GM23248 (cell line): Measurements from ENCODE around the gene MYO18B. TPM values are rescaled to one million over a fixed set of nuclear protein-coding genes. Genes with fewer than 3 reads are reported as not detected.

ENCODE experiments used
- DNase-seq: peaks from one replicate; pipeline ENCODE4 v3.0.0-alpha.2; 2015
- H2AFZ ChIP-seq: fragments of 200-600 bp; sonication (generic); 2 replicates; pipeline ENCODE4 v1.6.1; 2016; ENCODE audit warnings: antibody characterized with exemption
- H3F3A ChIP-seq: fragments of 200-600 bp; sonication (generic); 2 replicates; pipeline ENCODE4 v1.6.1; 2016; ENCODE audit warnings: mild to moderate bottlenecking, antibody characterized with exemption, mixed run types; ENCODE audit not compliant: insufficient read depth
- H3K27ac ChIP-seq: fragments of 200-600 bp; sonication (generic); 2 replicates; pipeline ENCODE4 v1.5.1; 2016; ENCODE audit warnings: mild to moderate bottlenecking
- H3K27me3 ChIP-seq: fragments of 200-600 bp; sonication (generic); replicated peaks from 2 replicates; pipeline ENCODE4 v1.6.1; 2016; ENCODE audit warnings: mild to moderate bottlenecking; ENCODE audit not compliant: insufficient read depth
- H3K36me3 ChIP-seq: fragments of 200-600 bp; sonication (generic); 2 replicates; pipeline ENCODE4 v1.6.1; 2016; ENCODE audit warnings: low read depth, mild to moderate bottlenecking
- H3K4me1 ChIP-seq: fragments of 200-600 bp; sonication (generic); 2 replicates; pipeline ENCODE4 v1.6.1; 2016; ENCODE audit warnings: mild to moderate bottlenecking; ENCODE audit not compliant: insufficient read depth
- H3K4me2 ChIP-seq: fragments of 200-600 bp; sonication (generic); one replicate; pipeline ENCODE4 v1.6.1; 2016; ENCODE audit warnings: mild to moderate bottlenecking; ENCODE audit not compliant: unreplicated experiment
- H3K4me3 ChIP-seq: fragments of 200-600 bp; sonication (generic); 2 replicates; pipeline ENCODE4 v1.5.1; 2016; ENCODE audit warnings: mild to moderate bottlenecking
- H3K79me2 ChIP-seq: fragments of 200-600 bp; sonication (generic); 2 replicates; pipeline ENCODE4 v1.6.1; 2016; ENCODE audit warnings: mild to moderate bottlenecking; ENCODE audit not compliant: insufficient read depth
- H3K9ac ChIP-seq: fragments of 200-600 bp; sonication (generic); 2 replicates; pipeline ENCODE4 v1.6.1; 2016; ENCODE audit warnings: mild to moderate bottlenecking
- H3K9me2 ChIP-seq: fragments of 200-600 bp; sonication (generic); 2 replicates; pipeline ENCODE4 v1.6.1; 2016; ENCODE audit warnings: mixed run types, mild to moderate bottlenecking, moderate library complexity; ENCODE audit not compliant: insufficient read depth
- H3K9me3 ChIP-seq: fragments of 200-600 bp; sonication (generic); one replicate; pipeline ENCODE4 v1.6.1; 2017; ENCODE audit warnings: low read depth
- H4K20me1 ChIP-seq: fragments of 200-600 bp; sonication (generic); 2 replicates; pipeline ENCODE4 v1.6.0; 2016; ENCODE audit not compliant: insufficient read depth
- EZH2 ChIP-seq: fragments of 200-600 bp; sonication (generic); IDR thresholded peaks from 2 replicates; pipeline ENCODE4 v1.6.1; 2018; ENCODE audit warnings: antibody characterized with exemption, mild to moderate bottlenecking; ENCODE audit not compliant: insufficient read depth, poor library complexity, severe bottlenecking
- EZH2phosphoT487 ChIP-seq: fragments of 200-600 bp; sonication (generic); IDR thresholded peaks from 2 replicates; pipeline ENCODE4 v1.6.1; 2018; ENCODE audit warnings: antibody characterized with exemption, moderate library complexity, mild to moderate bottlenecking, low read depth; ENCODE audit not compliant: insufficient read depth
- WGBS, 2 experiments: methylation state at CpG; one replicate each; pipeline ENCODE4 v1.1.6; 2015 to 2017; ENCODE audit warnings: low lambda C conversion rate in 2 of 2, low coverage in 1 of 2; ENCODE audit errors: missing lambda C conversion rate in 2 of 2; 5-methylcytosine and 5-hydroxymethylcytosine counted together
- in situ Hi-C: fragments of 300-500 bp; cut with MboI; formaldehyde crosslinking; loops from 2 replicates; pipeline ENCODE4 v1.15.0; 2020
- polyA plus RNA-seq: library from polyadenylated mRNA; unstranded; fragments of >200 nt; fragmentation: Nextera tagmentation; extraction: Ambion mirVana; gene quantifications from 2 replicates; pipeline ENCODE4 v1.2.1, GENCODE V29; 2016
- total RNA-seq: library from RNA; depleted of rRNA; stranded (reverse); fragments of >200 nt; shearing (Covaris generic); gene quantifications from 2 replicates; pipeline ENCODE4 v1.2.3, GENCODE V29; 2014

The MYO18B gene
- total and polyA plus RNA-seq, 2 experiments from 2014 or later, result not detected

- no peaks in the 10 kb centered on the region for H3K4me1 ChIP-seq
- H3K27me3 ChIP-seq, result no peaks in the 10 kb centered on the region
- no peak overlapping the region for H2AFZ ChIP-seq
- H3K4me3 ChIP-seq, result no peak overlapping the region
- H3K4me2 ChIP-seq, result no peak overlapping the region
- no peaks in the 10 kb centered on the region for H3K79me2 ChIP-seq
- no peak for DNase-seq
- no peaks in the 10 kb centered on the region for H3K9me3 ChIP-seq
- no peak for TF ChIP-seq EZH2phosphoT487
- no peak for TF ChIP-seq EZH2
- H3K9ac ChIP-seq, result no peak overlapping the region
- no peaks in the 10 kb centered on the region for H4K20me1 ChIP-seq
- no peaks in the 10 kb centered on the region for H3K36me3 ChIP-seq
- no peaks in the 10 kb centered on the region for H3K9me2 ChIP-seq
- H3K27ac ChIP-seq, result no peak overlapping the region
- no peaks in the 10 kb centered on the region for H3F3A ChIP-seq
- WGBS, 2 experiments, result 13 to 21% methylated on average over 4 to 5 of the region's 5 CpGs
- in situ Hi-C loops, result no loop called here
Measured at GRCh38 chr22:26017932-26018331, 275.9 kb downstream of the MYO18B start.

GRCh38 chr22:26019596-26019995 lies 277.6 kb downstream of the MYO18B start:
- H3K79me2 ChIP-seq, result no peaks in the 10 kb centered on the region
- H3K9ac ChIP-seq, result no peak overlapping the region
- H3K27ac ChIP-seq, result no peak overlapping the region
- no peaks in the 10 kb centered on the region for H4K20me1 ChIP-seq
- TF ChIP-seq EZH2, result no peak
- no peak for TF ChIP-seq EZH2phosphoT487
- H3F3A ChIP-seq, result no peaks in the 10 kb centered on the region
- no peak for DNase-seq
- in situ Hi-C loops, result no loop called here
- no peaks in the 10 kb centered on the region for H3K9me2 ChIP-seq
- no peaks in the 10 kb centered on the region for H3K36me3 ChIP-seq
- H3K4me1 ChIP-seq, result no peaks in the 10 kb centered on the region
- no peak overlapping the region for H3K4me3 ChIP-seq
- no peak overlapping the region for H3K4me2 ChIP-seq
- WGBS, 2 experiments, result 3 to 4% methylated on average over 5 of the region's 5 CpGs
- H2AFZ ChIP-seq, result no peak overlapping the region
- no peaks in the 10 kb centered on the region for H3K9me3 ChIP-seq
- H3K27me3 ChIP-seq, result no peaks in the 10 kb centered on the region

GRCh38 chr22:26021516-26021915 lies 279.5 kb downstream of the MYO18B start:
- H3K4me1 ChIP-seq, result no peaks in the 10 kb centered on the region
- H3K4me2 ChIP-seq, result no peak overlapping the region
- WGBS, 2 experiments, result 43 to 44% methylated on average over 2 of the region's 2 CpGs
- H3K9me2 ChIP-seq, result no peaks in the 10 kb centered on the region
- no peaks in the 10 kb centered on the region for H3K79me2 ChIP-seq
- H4K20me1 ChIP-seq, result no peaks in the 10 kb centered on the region
- no peaks in the 10 kb centered on the region for H3K9me3 ChIP-seq
- in situ Hi-C loops, result no loop called here
- H3K27ac ChIP-seq, result no peak overlapping the region
- H3F3A ChIP-seq, result no peaks in the 10 kb centered on the region
- no peak overlapping the region for H3K9ac ChIP-seq
- no peaks in the 10 kb centered on the region for H3K27me3 ChIP-seq
- no peak for TF ChIP-seq EZH2phosphoT487
- TF ChIP-seq EZH2, result no peak
- no peak for DNase-seq
- no peak overlapping the region for H3K4me3 ChIP-seq
- H3K36me3 ChIP-seq, result no peaks in the 10 kb centered on the region
- no peak overlapping the region for H2AFZ ChIP-seq

GRCh38 chr22:26023104-26023775 lies 281.3 kb downstream of the MYO18B start:
- Histone ChIP-seq H3K27me3 (no peaks in the 10 kb centered on the region), H3K27ac (no peak overlapping the region), H3K9me3 (no peaks in the 10 kb centered on the region), H3K79me2 (no peaks in the 10 kb centered on the region), H3K9me2 (no peaks in the 10 kb centered on the region), H4K20me1 (no peaks in the 10 kb centered on the region), H3K9ac (no peak overlapping the region), H3F3A (no peaks in the 10 kb centered on the region), H3K4me2 (no peak overlapping the region), H2AFZ (no peak overlapping the region), H3K4me3 (no peak overlapping the region), H3K36me3 (no peaks in the 10 kb centered on the region), H3K4me1 (no peaks in the 10 kb centered on the region)
- TF ChIP-seq EZH2, result no peak
- no peak for TF ChIP-seq EZH2phosphoT487
- in situ Hi-C loops, result no loop called here
- WGBS, 2 experiments, result 18 to 19% methylated on average over 8 to 9 of the region's 9 CpGs
- no peak for DNase-seq
